Activated CD4-positive, alpha-beta T cell treated with anti-CD3 and anti-CD28 coated beads for 1 hour (primary cell): ENCODE results near the gene PPFIBP1.
"Not testable (repeated sequence)": the region's sequence is repeated elsewhere in the genome, so short reads cannot be mapped to it uniquely, and the experiment has no call there.

ENCODE experiments used
- DNase-seq: peaks from one replicate; pipeline ENCODE4 v3.0.0-alpha.2; 2020

The PPFIBP1 gene

DNA sequence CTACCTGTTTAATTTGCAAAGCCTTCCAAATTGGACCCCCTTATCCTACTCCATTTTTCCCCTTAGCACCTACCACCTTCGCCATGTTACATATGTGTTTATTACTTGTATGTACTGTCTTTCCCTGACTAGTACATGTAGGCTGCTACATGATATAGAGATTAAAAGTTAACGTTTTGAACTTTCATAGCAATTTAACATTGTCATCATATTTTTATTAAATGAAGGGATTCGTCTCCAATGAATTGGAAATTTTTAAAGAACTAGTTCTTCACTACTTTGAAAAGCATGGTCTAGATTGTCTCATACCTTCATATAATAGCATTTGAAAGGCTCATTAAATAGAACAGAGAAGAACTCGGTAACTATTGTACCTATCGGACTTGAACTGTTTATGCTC is 107.4 kb downstream of the PPFIBP1 start:
- DNase-seq, result no peak

DNA sequence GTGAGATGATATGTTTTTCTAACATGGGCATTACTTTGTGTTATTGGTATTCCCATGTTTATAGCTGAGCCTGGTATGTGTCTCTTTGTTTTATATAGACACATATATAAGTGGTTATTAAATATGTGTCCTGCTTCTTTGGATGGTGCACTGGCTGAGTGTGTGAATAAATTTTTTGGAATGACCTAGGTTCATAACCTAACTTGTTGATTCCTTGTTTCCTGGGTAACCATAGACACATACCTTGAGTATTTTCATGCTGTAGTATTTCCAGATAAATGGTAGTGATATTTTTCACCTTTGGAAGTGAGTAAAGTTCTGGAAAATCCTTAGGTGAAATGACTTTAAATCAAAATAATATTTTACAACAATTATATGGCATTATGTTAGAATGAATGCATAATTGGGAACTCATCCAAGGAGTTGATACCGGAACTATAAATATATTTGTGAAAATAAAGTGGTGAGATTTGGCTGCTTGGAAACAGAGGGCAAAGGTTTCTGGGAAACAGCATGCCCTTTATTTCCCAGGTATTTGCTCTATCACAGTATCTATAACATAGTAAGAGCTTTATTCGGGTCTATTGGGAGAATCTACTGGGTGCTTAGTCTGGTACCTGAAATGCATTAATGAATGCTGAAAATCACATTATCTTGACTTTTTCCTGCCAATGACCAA is 107.9 kb downstream of the PPFIBP1 start:
- DNase-seq, result no peak

DNA sequence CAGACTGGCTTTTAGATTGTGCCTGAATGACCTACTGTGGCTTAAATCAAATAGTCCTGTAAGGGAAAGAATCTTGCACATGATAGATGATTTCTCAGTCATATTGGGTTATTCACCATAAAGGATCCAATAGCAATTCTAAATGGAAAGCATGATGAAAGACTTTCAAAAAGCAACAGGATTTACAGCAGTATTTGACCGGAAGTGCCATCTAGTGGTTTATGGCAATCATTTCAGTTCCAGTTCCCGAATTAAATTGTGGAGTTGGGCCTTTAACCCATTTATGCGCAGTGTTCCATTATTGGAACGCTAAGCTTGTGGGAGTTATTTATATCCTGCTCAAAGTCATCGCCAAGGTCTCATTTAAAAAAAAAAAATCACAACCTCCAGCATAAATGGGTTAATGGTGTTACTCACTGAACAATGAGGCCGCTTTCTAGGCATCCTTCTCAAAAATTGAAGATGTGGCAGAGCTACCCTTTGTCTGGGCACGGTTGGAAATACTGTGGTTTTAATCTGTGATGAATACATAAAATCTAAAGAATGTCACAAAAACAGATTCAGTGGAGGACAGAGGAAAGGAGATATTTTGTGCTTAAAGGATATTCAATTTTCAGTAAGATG is 111.5 kb downstream of the PPFIBP1 start:
- no peak for DNase-seq

DNA sequence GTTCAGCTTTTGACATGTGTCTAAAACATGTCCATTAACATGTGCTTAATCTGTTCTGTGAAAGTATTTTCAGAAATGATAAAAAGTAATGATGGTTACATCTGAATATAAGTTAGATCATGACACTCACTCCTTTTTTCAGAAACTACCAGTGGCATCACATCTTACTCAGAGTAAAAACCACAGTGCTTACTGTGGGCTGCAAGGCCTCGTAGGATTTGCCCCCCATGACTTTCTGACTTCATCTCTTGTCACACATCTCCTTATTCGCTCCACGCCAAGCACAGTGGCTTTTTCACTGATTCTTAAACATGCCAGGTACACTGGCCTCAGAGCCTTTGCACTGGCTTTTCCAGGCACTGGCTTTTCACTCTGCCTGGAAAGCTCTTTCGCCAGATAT is 112.6 kb downstream of the PPFIBP1 start:
- not testable (repeated sequence) for DNase-seq

DNA sequence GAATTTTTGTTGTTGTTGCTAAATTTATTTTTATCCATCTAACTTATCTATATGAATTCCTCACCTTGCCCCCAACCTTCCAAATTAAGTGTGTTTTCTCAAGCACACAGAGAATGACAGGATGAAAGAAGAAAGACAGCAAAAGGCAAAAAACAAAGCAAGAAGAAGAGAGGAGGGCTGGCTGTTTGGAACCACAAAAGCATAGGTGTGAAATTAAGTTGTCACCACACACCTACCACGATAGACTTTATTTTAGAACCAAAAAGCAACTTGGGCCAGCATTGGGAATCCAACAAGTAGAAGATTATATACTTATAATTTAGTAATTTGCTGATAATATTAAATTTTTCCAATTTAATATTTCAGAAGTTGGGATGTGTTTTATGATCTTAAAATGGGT is 113.5 kb downstream of the PPFIBP1 start:
- DNase-seq, result no peak

DNA sequence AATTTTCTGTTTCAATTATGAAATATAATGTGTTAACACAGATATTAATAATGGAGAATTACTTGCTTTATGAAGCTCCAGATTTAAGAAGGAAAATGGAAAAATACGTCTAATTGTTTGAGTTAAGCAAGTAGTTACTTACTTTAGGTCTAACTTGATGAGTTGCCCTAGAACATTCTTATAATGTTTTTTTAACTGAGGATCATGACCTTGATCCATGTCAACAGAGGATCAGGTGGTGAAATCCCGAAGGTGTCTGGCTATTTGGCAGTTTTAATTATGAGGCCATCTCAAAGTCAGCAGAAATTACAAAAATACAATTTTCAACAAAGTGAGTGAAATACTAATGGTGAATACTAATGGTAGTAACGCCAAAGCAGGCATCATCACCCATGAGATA is 115.3 kb downstream of the PPFIBP1 start:
- DNase-seq, result no peak

DNA sequence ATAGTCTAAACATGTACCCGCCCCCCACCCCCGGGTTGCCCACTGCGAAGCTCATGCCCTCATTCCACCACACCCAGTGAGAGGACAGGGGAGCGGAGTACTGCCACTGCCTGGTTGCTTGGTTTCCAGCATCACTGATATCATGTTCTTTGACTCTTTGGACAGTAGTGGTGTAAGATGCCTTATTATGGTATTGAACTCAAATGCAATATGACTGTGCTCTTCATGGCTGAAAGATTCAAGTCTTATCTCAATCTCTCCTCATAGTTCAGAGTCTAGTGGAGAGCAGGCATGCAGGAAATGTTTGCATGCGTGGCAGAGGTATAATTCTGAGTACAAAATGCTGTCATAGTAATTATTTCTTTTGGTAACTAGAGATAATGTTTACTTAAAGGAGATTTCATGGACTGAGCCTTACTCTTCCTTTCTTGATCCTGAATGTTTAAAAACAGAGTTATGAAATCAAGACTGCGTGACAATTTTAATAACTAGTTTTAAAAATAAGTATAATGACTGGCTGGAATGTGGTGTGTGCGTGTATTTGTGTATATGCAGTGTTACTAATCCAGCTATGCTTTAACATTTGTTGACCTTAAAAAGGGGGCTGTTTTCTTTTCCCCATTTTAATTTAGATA is 116.7 kb downstream of the PPFIBP1 start:
- not testable (repeated sequence) for DNase-seq

DNA sequence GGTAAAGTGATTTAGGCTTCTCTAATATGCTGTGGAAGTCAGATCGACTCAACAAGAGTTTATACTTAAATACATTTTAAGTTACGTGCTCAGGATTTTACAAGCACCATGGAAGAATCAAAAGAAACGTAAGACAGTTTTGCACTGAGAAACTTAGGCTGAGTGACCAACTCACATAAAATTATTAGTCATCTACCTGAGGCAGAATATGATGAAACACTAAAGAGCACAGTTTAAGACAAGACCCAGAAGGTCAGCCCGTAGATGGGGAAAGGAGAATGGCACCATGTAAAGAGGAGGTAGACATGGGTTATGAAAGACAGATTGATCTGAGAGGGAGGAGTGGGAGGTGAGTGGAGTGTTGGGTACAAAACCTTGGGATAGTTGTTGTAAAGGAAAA is 118.4 kb downstream of the PPFIBP1 start:
- not testable (repeated sequence) for DNase-seq

DNA sequence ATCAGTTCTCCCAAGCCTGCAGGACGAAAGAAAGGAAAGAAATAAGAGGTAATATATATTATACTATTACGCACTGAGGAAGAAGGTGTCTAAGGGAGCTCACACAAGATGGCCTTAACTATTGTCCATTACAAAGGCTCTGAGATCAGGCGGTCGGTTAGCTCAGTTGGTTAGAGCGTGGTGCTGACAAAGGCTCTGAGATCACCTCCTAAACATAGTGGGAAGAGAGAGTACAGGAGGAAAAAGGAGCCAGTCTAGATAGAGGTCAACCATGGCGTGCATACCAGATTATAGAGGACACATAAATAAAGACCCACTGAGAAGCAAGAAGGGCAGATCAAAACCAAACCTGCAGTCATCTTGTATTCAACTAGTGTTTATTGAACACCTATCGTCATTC is 118.9 kb downstream of the PPFIBP1 start:
- DNase-seq, result not testable (repeated sequence)

DNA sequence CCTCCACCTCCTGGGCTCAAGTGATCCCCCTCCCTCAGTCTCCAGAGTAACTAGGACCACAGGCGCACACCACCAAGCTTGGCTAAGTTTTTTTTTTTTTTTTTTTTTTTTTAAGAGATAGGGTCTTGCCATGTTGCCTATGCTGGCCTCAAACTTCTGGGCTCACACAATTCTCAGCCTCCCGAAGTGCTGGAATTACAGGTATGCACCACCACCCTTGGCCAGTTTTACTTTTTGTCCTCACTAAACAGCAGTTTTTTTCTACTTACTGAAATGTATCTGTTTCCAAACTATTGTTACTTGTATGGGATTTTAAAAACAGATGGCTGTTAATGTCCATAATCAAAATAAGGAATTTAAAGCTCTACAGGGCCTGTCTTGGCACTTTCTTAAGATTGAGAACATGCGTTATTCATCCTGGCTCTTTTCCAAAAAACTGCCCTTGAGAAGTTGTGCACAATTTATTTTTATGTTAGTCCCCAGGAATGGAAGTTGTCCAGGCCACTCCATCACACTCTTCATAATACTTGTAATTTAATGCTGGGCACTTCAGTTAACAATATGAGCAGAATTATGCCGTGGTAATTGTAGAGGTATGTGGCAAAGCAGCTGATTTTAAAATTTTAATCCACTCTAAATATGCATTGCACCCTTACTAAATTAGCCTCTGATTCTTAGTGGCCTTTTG is 120.3 kb downstream of the PPFIBP1 start:
- no peak for DNase-seq

DNA sequence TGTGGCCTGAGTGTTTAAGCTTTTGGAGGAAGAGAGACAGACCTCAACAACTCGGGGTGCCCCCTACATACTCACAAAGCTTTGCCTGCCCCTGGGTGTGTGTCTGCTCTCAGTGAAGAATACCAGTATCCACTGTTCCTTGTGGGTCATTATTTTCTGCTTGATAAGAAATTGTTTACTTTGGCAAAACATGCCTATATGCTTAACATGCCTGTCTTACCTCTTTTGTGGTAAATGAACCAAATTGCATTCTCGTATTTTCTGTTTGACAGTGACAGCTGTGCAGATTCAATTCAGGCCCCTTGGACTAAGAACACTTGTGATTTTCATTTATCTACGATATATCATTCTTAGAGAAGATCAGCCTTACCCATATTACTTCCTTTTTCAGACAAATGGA is 121.7 kb downstream of the PPFIBP1 start:
- no peak for DNase-seq

DNA sequence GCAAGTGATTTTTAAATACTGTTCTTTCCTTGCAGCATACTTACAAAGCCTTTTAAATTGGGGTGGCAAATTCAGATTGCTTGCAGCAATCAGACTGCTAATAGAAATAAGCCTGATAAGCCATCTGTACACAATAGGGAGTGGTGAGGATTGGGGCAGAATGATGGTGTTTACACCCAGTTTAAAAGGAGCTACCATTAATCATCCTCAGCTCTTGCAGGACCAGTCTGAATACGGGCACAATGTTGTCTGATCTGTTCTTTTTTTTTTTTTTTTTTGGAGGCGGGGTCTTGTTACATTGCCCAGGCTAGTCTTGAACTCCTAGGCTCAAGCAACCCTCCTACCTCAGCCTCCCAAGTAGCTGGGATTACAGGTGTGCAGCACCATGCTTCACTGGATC is 122.1 kb downstream of the PPFIBP1 start:
- DNase-seq, result no peak

DNA sequence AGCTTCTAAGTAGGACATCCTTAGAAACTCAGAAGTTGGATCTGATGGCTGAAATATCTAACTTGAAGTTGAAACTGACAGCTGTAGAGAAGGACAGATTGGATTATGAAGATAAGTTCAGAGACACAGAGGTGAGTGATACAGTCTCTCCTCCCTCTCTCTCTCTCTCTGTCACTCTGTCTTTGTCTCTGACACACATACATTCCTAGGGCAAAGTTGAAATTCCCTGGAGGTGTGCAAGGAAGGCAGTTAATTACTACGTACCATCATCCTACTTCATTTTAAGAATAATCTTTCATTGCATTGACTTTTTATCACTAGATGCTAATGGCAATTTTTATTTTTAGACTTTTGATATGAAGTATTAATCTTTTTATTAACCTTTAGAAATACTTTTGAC is 126.0 kb downstream of the PPFIBP1 start:
- no peak for DNase-seq

DNA sequence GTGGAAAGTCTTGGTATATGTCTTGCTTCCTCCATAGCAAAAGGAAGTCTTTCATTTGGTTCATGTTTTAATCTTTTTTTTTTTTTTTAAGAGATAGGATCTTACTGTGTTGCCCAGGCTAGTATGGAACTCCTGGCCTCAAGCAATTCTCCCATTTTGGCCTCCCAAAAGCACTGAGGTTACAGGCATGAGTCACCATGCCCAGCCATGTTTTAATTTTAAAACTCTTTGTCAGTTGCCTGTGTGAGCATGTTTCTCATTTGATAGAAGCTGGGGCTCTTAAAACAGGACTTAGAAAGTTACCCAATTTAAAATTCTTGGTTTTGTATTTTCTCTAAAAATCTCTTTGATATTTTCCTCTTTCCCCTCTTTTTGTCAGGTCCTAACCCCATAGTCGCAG is 127.2 kb downstream of the PPFIBP1 start:
- DNase-seq, result no peak

DNA sequence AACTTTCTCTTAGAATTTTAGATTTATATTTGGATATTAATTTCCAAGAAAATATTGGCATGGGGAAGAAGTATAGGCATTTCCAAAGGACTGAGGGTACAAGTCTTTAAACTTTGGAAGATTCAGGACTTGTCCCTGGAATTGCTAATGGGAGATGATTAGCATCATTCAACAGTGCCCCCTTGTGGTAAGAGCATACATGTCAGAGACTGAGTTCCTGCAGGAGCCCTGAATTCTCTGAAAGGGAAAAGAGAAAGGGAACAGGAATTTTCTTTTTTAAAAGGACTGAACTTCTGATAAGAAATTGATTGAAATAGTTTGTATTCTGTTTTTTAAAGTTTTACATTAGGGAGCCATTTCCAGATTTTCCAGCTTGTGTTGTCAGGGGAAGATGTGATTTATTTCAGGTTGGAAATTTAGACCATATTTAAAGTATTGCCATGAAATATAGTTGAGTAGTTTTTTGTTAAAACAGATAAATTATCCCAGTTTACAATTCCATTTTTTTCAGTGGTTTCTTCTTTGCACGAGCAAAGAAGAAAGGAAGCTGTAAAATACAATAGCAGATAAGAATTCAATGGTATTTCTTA is 128.3 kb downstream of the PPFIBP1 start:
- no peak for DNase-seq

DNA sequence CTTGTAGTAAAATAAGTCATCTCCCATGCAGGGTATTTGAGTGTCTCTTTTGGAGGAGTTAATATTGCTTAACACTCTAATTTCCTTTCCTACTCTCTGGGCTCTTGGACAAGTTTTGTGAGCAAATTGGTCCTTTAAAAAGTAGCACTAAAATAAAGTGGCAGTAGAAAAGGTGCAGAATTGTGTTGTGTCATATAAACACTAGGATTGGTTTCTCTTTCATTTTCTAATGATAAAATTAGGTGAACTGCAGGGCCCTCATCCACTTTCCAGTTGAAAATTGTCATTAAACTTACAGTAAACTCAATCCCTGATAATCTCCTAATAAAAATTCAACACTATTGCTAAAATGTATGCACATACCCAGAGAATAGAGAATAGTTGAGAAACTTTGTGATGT is 129.7 kb downstream of the PPFIBP1 start:
- DNase-seq, result no peak

DNA sequence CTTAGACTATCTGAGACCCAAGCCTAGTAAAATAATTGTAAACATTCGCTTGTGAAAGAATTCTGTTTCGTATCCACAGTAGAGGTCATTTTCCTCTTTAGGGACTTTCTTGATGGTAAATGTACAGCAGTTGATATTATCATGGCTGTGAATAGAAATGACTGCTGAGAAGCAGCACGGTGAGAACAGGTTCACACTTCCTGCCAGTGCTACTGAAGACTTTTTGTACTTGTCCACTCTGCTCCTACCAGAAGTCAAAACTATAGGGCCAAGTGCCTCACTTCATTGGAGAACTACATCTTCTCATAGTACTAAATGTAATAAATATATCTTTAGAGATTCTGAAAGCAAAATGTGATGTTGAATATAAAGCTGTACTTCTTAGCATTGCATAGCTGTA is 131.5 kb downstream of the PPFIBP1 start:
- DNase-seq, result not testable (repeated sequence)

DNA sequence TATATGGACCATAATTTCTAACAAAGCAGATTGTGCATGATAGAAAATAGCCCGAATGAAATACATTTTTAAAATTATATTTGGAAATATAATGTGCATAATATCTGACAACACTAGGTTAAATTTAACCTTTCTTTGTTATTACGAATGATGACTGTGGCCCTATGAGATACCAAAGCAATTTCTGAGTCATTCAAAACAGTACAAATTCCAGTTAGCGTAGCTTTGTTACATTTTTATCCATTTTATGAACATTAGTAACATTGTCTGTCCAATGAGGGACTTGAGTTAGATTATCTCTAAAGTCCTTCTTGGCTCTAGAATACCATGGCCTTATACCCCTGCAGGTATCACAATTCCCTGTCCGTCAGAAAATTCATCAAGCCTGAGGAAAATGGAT is 133.3 kb downstream of the PPFIBP1 start:
- DNase-seq, result no peak

DNA sequence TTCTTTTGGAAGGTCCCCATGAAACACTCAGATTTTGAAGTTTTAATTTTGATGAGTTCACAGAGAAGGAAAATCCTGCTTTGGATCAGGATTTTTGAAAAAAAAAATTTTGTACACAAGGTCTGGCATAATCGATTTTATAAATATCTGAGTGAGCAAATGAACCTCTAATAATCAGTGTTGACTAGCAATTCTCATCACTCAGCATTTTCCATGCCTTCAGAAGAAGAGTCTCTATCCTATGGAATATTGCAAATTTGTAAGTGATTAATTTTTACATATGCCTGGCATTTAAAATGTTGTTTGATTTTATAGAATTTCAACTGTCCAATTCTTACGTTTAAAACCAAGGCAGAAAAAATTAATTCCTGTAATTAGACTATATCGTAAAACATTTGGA is 141.7 kb downstream of the PPFIBP1 start:
- DNase-seq, result no peak

DNA sequence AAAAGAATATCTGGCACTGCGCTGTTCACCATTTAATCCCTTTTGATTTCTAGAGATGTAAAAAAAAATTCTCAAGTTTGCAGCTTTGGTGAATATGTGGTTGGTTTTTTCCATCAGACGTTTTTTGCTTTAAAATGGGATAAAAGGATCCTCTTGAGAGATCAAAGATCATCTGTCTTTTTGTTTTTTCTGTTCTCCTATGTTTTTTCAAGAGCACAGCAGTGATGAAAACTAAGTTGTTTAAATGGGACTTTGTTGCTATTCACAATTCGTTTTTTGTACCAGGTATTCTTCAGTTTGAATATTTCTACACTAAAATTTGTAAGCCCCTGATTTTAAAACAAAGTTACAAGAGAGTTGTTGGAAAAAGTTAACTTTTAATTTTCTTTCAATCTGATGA is 142.5 kb downstream of the PPFIBP1 start:
- DNase-seq, result no peak

DNA sequence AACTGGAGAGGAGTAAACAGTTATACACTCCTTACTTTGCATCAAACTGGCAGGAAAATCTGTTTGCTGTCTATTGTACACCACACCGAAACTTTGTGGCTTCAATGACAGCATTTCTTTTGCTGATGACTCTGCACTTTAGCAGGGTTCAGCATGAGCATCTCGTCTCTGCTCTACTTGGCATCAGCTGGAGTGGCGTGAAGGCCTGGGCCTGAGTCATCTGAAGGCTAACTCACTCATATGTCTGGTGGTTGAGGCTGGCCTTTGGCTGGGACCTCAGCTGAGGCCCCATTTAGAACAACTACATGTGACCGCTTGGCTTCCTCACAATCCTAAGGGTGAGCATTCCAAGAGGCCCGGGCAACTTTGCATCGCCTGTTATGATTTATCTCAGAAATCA is 143.5 kb downstream of the PPFIBP1 start:
- DNase-seq, result no peak

DNA sequence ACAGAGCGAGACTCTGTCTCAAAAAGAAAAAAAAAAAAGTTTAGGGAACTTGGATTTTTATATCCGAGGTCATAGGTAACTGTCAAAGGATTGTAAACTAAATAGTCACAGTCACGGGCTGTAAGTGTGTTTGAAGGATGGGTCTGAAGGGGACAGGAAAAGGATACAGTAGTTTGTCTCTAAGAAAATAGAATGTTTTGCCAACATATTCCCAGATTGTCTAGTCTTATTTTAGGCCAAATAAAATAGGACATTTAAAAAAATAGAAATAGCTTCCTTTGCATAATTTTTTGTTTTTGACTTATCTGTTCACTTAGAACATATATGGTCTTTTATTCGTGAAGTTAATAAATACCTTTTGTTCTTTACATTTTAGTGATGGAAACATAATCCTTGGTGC is 148.0 kb downstream of the PPFIBP1 start:
- DNase-seq, result no peak

DNA sequence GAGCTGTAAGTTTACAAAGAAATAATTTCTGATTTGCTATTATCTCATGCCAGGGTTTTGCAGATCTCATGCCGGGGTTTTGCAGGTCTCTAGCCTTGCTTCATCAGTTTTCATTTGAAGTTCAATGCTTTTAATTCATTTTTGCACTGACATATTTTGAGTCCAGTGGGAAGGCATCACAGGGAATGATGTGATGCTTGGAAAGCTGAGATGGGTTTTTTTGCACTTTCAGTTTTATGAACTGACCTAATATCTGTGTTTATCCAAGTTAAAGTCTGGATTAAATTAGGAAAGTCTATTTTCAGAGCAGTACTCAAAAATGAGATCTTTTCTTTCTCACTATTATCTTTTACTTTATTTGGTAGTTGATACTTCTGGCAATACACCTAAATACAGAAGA is 148.6 kb downstream of the PPFIBP1 start:
- no peak for DNase-seq
